Measurements from ENCODE around the gene CPSF7.

DNA sequence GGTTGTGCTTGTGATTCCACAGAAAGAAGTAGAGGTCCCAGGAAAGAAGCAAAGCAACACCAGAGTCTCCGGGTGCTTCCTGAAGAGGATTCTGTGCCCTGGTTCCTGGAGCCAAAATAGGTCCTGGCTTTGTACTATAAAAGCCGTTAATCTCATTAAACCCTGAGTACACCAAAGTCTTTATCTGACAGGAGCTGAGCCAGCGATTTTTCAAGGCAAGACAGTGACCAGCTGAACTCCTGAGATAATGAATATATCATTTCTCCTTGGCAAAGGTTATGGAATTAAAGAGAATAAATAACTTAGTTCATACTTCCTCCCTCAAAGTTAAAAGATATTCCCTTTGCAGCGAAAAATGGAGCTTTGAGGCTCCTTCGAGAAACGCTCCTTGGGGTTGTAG, 62.4 kb downstream of the CPSF7 start:
- TF ChIP-seq, protein P1, sequence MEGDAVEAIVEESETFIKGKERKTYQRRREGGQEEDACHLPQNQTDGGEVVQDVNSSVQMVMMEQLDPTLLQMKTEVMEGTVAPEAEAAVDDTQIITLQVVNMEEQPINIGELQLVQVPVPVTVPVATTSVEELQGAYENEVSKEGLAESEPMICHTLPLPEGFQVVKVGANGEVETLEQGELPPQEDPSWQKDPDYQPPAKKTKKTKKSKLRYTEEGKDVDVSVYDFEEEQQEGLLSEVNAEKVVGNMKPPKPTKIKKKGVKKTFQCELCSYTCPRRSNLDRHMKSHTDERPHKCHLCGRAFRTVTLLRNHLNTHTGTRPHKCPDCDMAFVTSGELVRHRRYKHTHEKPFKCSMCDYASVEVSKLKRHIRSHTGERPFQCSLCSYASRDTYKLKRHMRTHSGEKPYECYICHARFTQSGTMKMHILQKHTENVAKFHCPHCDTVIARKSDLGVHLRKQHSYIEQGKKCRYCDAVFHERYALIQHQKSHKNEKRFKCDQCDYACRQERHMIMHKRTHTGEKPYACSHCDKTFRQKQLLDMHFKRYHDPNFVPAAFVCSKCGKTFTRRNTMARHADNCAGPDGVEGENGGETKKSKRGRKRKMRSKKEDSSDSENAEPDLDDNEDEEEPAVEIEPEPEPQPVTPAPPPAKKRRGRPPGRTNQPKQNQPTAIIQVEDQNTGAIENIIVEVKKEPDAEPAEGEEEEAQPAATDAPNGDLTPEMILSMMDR (IDR thresholded peaks at IDR 0.05; ENCODE audit: insufficient read depth, low read depth, low read length): no peak
- no peak for TF ChIP-seq EZH2 (IDR thresholded peaks at IDR 0.05; ENCODE audit: insufficient read depth, low read length)

Data from astrocyte (in vitro differentiated cells and primary cell).